OCI-LY3 (cell line): Measurements from ENCODE around the gene LRRC1.

Experiments used
- H2AFZ ChIP-seq: fragments of 200-600, 300-600 bp; shearing (Covaris generic); 2 replicates; pipeline ENCODE4 v1.6.0; 2014; ENCODE audit warnings: antibody characterized with exemption, low read depth, low read length
- H3K27ac ChIP-seq: fragments of 200-600, 300-600 bp; sonication (generic); 2 replicates; pipeline ENCODE4 v1.5.1; 2014; ENCODE audit warnings: mild to moderate bottlenecking, low read length, moderate library complexity, mixed read lengths
- H3K27me3 ChIP-seq: fragments of 200-600, 300-600 bp; sonication (generic); 2 replicates; pipeline ENCODE4 v1.6.1; 2014; ENCODE audit warnings: low read depth, low read length, mixed read lengths
- H3K36me3 ChIP-seq: fragments of 200-600, 300-600 bp; sonication (generic); replicated peaks from 2 replicates; pipeline ENCODE3; 2014; ENCODE audit warnings: low read depth, low read length, mixed read lengths
- H3K4me1 ChIP-seq: fragments of 300-600, 200-600 bp; sonication (generic); 2 replicates; pipeline ENCODE4 v1.6.1; 2014; ENCODE audit warnings: low read length, mixed read lengths
- H3K4me2 ChIP-seq: fragments of 200-600, 300-600 bp; sonication (generic); 2 replicates; pipeline ENCODE4 v1.6.1; 2014; ENCODE audit warnings: low read length, mixed read lengths
- H3K4me3 ChIP-seq: fragments of 300-600, 200-600 bp; sonication (generic); 2 replicates; pipeline ENCODE4 v1.5.1; 2014; ENCODE audit warnings: antibody characterized with exemption, mild to moderate bottlenecking, low read length, moderate library complexity
- H3K79me2 ChIP-seq: fragments of 300-600, 200-600 bp; shearing (Covaris generic); 2 replicates; pipeline ENCODE4 v1.6.1; 2014; ENCODE audit warnings: mild to moderate bottlenecking, low read length, mixed read lengths
- H3K9ac ChIP-seq: fragments of 300-600, 200-600 bp; shearing (Covaris generic); 2 replicates; pipeline ENCODE4 v1.6.0; 2014; ENCODE audit warnings: mild to moderate bottlenecking, low read length, moderate library complexity
- H3K9me3 ChIP-seq: fragments of 200-600, 300-600 bp; shearing (Covaris generic); 2 replicates; pipeline ENCODE4 v1.6.1; 2014; ENCODE audit warnings: low read length, mixed read lengths; ENCODE audit not compliant: insufficient read depth
- H4K20me1 ChIP-seq: fragments of 200-600, 300-600 bp; sonication (generic); 2 replicates; pipeline ENCODE4 v1.6.1; 2016; ENCODE audit warnings: low read length, mixed read lengths; ENCODE audit not compliant: insufficient read depth
- CTCF ChIP-seq: fragments of 200-600, 300-600 bp; sonication (generic); IDR thresholded peaks from 2 replicates; pipeline ENCODE4 v1.5.1; 2014; ENCODE audit warnings: antibody characterized with exemption, low read length, low read depth
- EZH2phosphoT487 ChIP-seq: fragments of 200-600 bp; shearing (Covaris generic); IDR thresholded peaks from 2 replicates; pipeline ENCODE4 v1.6.1; 2018; ENCODE audit warnings: antibody characterized with exemption, mixed run types, low read depth

Gene LRRC1

GRCh38 chr6:53794720-53795339 lies at the start of gene LRRC1:
LRRC1 (plus strand) TSS chr6:53795005; CDS start chr6:53795257, 252 bp downstream.
- H3K27me3 ChIP-seq = peaks cover 23% of the 10 kb centered on the region; the same call in 1 of the 2 replicates
- no peaks in the 10 kb centered on the region for H3K36me3 ChIP-seq
- H2AFZ ChIP-seq = peak within 1 kb of the TSS; percentile 85
- no peak for TF ChIP-seq EZH2phosphoT487
- TF ChIP-seq CTCF = no peak
- peaks cover 7% of the 10 kb centered on the region; the same call in 1 of the 2 replicates for H3K79me2 ChIP-seq
- H3K4me1 ChIP-seq = peaks cover 17% of the 10 kb centered on the region
- peak within 1 kb of the TSS; percentile 51 for H3K27ac ChIP-seq
- H3K9ac ChIP-seq = peak within 1 kb of the TSS; percentile 61
- H3K9me3 ChIP-seq = no peaks in the 10 kb centered on the region
- peak within 1 kb of the TSS; percentile 86 for H3K4me3 ChIP-seq
- no peaks in the 10 kb centered on the region for H4K20me1 ChIP-seq
- H3K4me2 ChIP-seq = peak within 1 kb of the TSS; percentile 93

- H4K20me1 ChIP-seq = no peaks in the 10 kb centered on the region
- TF ChIP-seq EZH2phosphoT487 = no peak
- no peak for TF ChIP-seq CTCF
- H3K27me3 ChIP-seq = no peaks in the 10 kb centered on the region
- H3K27ac ChIP-seq = no peak overlapping the region
- no peak overlapping the region for H3K4me3 ChIP-seq
- H2AFZ ChIP-seq = no peak overlapping the region
- H3K36me3 ChIP-seq = no peaks in the 10 kb centered on the region
- H3K9ac ChIP-seq = no peak overlapping the region
- H3K9me3 ChIP-seq = no peaks in the 10 kb centered on the region
- H3K79me2 ChIP-seq = no peaks in the 10 kb centered on the region
- no peaks in the 10 kb centered on the region for H3K4me1 ChIP-seq
- H3K4me2 ChIP-seq = no peak overlapping the region
Observed at GRCh38 chr6:53746442-53747103, 48.2 kb upstream of the LRRC1 start.

GRCh38 chr6:53750052-53750650 lies 44.7 kb upstream of the LRRC1 start:
- no peaks in the 10 kb centered on the region for H3K4me1 ChIP-seq
- no peaks in the 10 kb centered on the region for H3K36me3 ChIP-seq
- H4K20me1 ChIP-seq = no peaks in the 10 kb centered on the region
- TF ChIP-seq CTCF (no peak), EZH2phosphoT487 (no peak)
- H3K4me3 ChIP-seq = no peak overlapping the region
- H3K27me3 ChIP-seq = no peaks in the 10 kb centered on the region
- no peaks in the 10 kb centered on the region for H3K9me3 ChIP-seq
- H2AFZ ChIP-seq = no peak overlapping the region
- H3K79me2 ChIP-seq = no peaks in the 10 kb centered on the region
- no peak overlapping the region for H3K9ac ChIP-seq
- H3K4me2 ChIP-seq = no peak overlapping the region
- H3K27ac ChIP-seq = no peak overlapping the region

GRCh38 chr6:53751417-53751816 lies 43.4 kb upstream of the LRRC1 start:
- no peak overlapping the region for H3K4me3 ChIP-seq
- no peaks in the 10 kb centered on the region for H3K27me3 ChIP-seq
- H3K4me2 ChIP-seq = no peak overlapping the region
- no peaks in the 10 kb centered on the region for H4K20me1 ChIP-seq
- TF ChIP-seq EZH2phosphoT487 (no peak), CTCF (no peak)
- no peak overlapping the region for H3K27ac ChIP-seq
- no peaks in the 10 kb centered on the region for H3K36me3 ChIP-seq
- no peaks in the 10 kb centered on the region for H3K4me1 ChIP-seq
- H2AFZ ChIP-seq = no peak overlapping the region
- no peak overlapping the region for H3K9ac ChIP-seq
- no peaks in the 10 kb centered on the region for H3K9me3 ChIP-seq
- H3K79me2 ChIP-seq = no peaks in the 10 kb centered on the region
